IPS DF 6.9 (cell line): ENCODE results near the gene DERL3.
A peak's percentile ranks its signal among the peaks of the same experiment; 100 is the strongest.

Experiments used
- DNase-seq: peaks from one replicate; pipeline ENCODE4 v3.0.0-alpha.2; 2013; ENCODE audit warnings: low read depth, low spot score
- H3K27ac ChIP-seq: one replicate; pipeline ENCODE4 v1.5.1; 2013; ENCODE audit warnings: low read length, control low read depth
- H3K27me3 ChIP-seq: 2 replicates; pipeline ENCODE4 v1.6.1; 2013; ENCODE audit warnings: mild to moderate bottlenecking, low read length; ENCODE audit not compliant: control insufficient read depth, insufficient read depth
- H3K36me3 ChIP-seq: 2 replicates; pipeline ENCODE4 v1.6.1; 2013; ENCODE audit warnings: low read length; ENCODE audit not compliant: control insufficient read depth, insufficient read depth
- H3K4me1 ChIP-seq: 2 replicates; pipeline ENCODE4 v1.6.1; 2013; ENCODE audit warnings: low read length; ENCODE audit not compliant: control insufficient read depth, insufficient read depth
- H3K4me3 ChIP-seq: 2 replicates; pipeline ENCODE4 v1.5.1; 2013; ENCODE audit warnings: mild to moderate bottlenecking, low read length
- H3K9me3 ChIP-seq: 2 replicates; pipeline ENCODE4 v1.6.1; 2013; ENCODE audit warnings: low read length, inconsistent platforms; ENCODE audit not compliant: control insufficient read depth, insufficient read depth
- WGBS: extraction: QIAGEN DNeasy Blood & Tissue Kit; methylation state at CpG from one replicate; pipeline ENCODE4 v1.1.7; 2013; ENCODE audit warnings: mixed read lengths, missing lambda C conversion rate; ENCODE audit not compliant: insufficient read length, insufficient coverage; 5-methylcytosine and 5-hydroxymethylcytosine counted together

DERL3 gene

DNA sequence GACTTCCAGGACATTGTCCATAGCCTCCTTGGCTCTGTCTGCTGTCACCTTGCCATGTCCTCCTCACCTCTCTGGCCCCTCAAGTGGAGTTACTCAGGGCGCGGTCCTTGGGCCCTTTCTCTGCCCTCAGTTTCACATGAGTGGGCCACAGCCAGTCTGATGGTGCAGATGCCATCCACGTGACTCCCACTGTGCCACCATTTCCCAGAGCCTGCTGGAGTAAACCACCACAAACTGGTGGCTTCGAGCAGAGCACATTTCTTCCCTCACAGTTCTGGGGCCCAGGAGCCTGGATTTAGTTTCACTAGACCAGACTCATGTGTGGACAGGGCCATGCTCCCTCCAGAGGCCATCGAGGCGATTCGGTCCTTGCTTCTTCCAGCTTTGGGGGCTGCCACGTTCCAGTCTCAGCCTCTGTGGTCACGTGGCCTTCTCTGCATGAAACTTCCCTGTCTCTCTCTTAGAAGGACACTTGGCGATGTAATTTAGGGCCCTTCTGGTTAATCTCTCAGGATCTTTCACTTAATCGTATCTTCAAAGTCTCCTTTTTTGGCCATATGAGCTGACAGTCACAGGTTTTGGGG is 37.5 kb downstream of the DERL3 start:
- no peaks in the 10 kb centered on the region for H3K27me3 ChIP-seq
- H3K27ac ChIP-seq, result no peak overlapping the region
- no peak for DNase-seq
- H3K4me3 ChIP-seq, result no peak overlapping the region
- H3K4me1 ChIP-seq, result no peaks in the 10 kb centered on the region
- WGBS, result no CpG with 5 or more reads among the region's 11 CpGs
- no peaks in the 10 kb centered on the region for H3K9me3 ChIP-seq
- H3K36me3 ChIP-seq, result peaks cover 41% of the 10 kb centered on the region

DNA sequence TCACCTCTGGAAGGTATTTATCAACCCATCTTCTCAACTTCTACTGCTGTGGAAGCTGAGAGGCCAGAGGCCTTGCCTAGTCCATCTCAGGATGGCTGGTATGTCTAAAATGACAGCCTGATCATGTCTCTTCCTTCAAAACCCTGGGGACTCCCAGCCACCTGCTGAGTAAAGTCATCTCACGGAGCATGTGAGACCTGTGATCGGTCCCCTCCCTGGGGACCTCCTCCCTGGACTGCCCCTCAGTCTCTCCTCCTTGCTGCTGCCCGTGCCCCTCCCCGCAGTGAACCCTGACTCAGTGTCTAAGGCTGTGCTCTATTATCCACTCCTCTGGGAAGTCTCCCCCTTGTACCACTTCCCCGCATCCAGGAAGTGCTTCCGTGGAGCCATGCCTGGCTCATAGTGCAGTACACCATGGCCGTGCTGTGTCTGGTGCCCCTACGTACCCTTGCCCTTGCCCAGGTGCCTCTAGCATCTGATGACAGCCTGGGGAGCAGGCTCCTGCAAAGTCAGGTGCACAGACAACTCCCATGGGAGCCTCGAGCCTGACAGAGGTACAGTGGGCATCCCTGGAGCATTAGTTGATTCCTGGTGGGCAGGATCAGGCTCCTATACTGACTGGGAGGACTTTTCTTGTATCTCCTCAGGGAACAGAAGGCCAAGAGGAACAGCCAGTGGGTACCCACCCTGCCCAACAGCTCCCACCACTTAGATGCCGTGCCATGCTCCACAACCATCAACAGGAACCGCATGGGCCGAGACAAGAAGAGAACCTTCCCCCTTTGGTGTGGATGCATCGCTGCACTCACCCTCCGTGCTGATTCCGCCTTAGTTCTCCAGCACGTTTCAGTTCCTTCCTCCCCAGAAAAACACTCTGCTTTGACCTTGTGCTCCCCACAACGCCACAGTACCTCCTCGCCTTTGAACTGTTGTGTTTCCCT is 38.2 kb downstream of the DERL3 start:
- no peak for DNase-seq
- no CpG with 5 or more reads among the region's 18 CpGs for WGBS
- Histone ChIP-seq H3K27ac (no peak overlapping the region), H3K27me3 (no peaks in the 10 kb centered on the region), H3K9me3 (no peaks in the 10 kb centered on the region), H3K36me3 (peaks cover 41% of the 10 kb centered on the region), H3K4me1 (no peaks in the 10 kb centered on the region), H3K4me3 (no peak overlapping the region)

DNA sequence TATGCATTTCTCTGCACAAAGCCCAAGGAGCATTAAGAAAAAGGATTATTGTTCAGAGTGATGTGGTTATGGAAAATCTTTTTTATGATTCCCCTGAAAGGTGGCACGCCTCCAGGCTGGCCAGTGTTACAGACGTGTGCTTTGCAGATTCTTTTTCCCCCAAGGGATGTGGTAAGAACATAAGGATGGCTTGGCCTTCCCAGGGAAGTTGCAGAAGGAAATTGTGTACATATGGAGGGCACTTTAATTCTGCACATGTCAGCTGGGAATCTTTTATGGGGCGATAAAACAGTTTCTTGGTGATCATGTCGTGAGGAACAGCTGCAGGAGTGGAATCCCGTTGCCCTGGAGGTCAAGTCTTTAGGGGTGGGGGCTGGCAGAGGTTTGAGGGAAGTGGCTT is 42.3 kb downstream of the DERL3 start:
- no peak for DNase-seq
- Histone ChIP-seq H3K4me1 (no peaks in the 10 kb centered on the region), H3K36me3 (peaks cover 33% of the 10 kb centered on the region), H3K27ac (no peak overlapping the region), H3K9me3 (no peaks in the 10 kb centered on the region), H3K27me3 (no peaks in the 10 kb centered on the region), H3K4me3 (no peak overlapping the region)
- no CpG with 5 or more reads among the region's 5 CpGs for WGBS

DNA sequence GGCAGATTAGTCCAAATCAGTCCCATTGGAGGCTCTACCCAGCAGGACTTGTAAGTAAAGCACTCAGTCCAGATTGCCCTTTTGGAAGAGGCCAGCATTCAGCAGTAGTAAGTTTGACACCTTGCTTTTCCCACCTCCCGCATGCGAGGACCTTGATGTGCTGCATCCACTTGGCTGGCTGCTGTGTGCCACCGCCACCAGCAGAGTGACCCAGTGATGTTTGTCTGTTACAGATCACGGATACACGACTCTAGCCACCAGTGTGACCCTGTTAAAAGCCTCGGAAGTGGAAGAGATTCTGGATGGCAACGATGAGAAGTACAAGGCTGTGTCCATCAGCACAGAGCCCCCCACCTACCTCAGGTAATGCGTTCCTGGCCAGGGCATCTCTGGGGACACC is 45.5 kb downstream of the DERL3 start:
- Histone ChIP-seq H3K4me1 (no peaks in the 10 kb centered on the region; the same call in 1 of the 2 replicates), H3K27ac (no peak overlapping the region), H3K36me3 (peaks cover 17% of the 10 kb centered on the region), H3K9me3 (no peaks in the 10 kb centered on the region), H3K4me3 (no peak overlapping the region), H3K27me3 (no peaks in the 10 kb centered on the region)
- DNase-seq, result no peak
- no CpG with 5 or more reads among the region's 8 CpGs for WGBS

DNA sequence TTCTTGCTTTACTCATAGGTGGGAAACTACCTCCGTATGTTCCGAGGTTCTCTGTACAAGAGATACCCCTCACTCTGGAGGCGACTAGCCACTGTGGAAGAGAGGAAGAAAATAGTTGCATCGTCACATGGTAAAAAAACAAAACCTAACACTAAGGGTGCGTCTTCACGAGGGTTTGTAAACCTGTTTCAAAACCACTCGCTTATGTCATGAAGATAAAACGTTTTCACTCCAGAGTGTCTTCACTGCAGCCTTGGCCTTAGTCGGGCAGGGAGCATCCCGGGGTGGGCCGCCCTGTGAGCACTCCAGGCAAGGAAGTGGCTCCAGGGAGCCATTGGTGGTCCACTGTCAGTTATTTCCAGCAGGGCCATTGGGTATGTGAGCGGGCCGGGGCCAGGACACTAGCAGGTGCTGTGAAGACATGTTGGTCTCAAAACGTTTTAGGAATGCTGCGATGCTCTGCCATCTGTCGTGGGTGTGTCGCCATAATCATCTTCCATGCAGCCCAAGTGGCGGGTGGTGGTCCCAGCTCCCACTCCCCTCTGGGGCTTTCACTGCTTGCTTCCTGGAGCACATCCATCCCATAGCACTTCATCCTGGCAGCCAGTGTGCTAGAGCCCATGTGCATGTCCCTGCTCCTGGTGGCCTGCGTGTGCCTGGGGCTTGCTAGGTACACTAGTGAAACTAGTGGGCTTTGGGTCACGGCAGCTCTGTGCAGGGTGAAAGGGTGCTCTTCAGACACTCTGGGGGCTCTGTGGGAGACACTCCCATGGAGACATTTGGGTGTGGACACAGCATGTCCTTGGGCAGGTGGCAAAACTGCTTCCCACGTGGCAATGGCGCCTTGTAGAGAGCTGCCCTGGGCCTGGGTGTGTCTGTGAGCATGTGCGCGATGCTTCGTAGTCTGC is 46.8 kb downstream of the DERL3 start:
- Histone ChIP-seq H3K27me3 (no peaks in the 10 kb centered on the region), H3K27ac (no peak overlapping the region), H3K4me3 (no peak overlapping the region), H3K4me1 (no peaks in the 10 kb centered on the region; the same call in 1 of the 2 replicates), H3K36me3 (peaks cover 14% of the 10 kb centered on the region), H3K9me3 (no peaks in the 10 kb centered on the region)
- WGBS, result no CpG with 5 or more reads among the region's 25 CpGs
- no peak for DNase-seq

DNA sequence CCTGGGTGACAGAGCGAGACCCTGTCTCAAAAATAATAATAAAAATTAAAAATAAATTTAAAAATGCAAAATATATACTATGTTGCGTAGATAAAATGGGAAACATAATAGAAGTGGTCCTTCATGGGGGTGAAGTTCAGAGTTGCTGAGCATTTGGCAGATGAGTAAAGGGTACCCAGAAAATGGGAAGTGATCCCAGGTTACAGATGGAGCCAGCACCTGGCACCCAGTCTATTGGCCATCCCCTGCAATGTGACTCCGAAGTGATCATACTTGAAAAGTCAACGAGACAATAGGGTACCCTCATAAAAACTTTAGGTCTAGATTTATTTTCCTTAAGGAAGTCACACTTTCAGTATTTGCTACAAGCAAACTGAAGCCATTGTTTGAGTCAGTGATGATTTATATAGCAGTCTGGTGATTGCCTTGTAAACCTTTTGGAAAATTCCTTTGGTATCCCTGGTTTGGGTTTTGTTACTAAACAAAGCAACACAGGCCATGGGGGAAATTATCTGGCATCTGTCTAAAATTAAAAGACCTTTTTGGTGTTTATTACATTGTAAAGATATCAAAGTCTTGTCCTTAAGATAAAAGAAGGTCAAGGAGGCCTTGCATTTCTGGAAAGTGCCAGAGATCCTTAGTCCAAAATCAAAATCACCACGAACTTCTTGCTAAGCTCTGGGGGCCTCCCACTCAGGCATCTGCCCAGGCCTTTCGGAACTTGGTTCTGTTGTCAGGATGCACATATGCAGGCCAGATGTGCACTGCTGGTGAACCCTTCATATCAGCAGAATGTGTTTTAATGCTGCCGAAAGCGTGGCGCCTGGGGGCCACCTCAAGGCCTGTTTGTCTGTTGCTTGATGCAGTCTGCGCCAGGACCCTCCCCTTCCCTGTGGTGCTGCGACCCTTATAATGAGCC is 47.7 kb downstream of the DERL3 start:
- Histone ChIP-seq H3K27ac (no peak overlapping the region), H3K36me3 (peaks cover 11% of the 10 kb centered on the region), H3K27me3 (no peaks in the 10 kb centered on the region), H3K4me3 (no peak overlapping the region), H3K9me3 (no peaks in the 10 kb centered on the region), H3K4me1 (no peaks in the 10 kb centered on the region; the same call in 1 of the 2 replicates)
- WGBS, result no CpG with 5 or more reads among the region's 11 CpGs
- no peak for DNase-seq

DNA sequence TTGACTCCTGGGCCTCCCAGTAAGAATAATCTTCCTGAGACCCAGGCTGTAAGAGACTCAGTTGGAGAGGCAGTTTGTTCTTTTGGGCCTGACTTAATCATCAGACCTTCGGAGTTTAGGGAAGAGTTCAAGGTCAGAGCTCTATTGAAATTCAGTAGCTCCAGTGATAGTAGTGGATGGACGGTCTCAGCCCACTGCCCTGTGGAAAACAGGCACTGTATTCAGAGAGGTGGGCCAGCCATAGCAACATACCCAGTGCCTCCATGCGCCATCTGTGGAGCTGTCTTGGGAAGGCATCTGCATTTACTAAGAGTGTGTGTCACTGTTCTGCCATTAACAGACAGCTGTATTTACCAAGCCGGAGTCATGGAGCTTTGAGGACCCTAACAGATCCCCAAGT is 49.2 kb downstream of the DERL3 start:
- no peaks in the 10 kb centered on the region for H3K9me3 ChIP-seq
- H3K27me3 ChIP-seq, result no peaks in the 10 kb centered on the region
- no peak for DNase-seq
- no peak overlapping the region for H3K4me3 ChIP-seq
- no peaks in the 10 kb centered on the region; the same call in 1 of the 2 replicates for H3K4me1 ChIP-seq
- H3K36me3 ChIP-seq, result peaks cover 9% of the 10 kb centered on the region
- WGBS, result no CpG with 5 or more reads among the region's 4 CpGs
- no peak overlapping the region for H3K27ac ChIP-seq

DNA sequence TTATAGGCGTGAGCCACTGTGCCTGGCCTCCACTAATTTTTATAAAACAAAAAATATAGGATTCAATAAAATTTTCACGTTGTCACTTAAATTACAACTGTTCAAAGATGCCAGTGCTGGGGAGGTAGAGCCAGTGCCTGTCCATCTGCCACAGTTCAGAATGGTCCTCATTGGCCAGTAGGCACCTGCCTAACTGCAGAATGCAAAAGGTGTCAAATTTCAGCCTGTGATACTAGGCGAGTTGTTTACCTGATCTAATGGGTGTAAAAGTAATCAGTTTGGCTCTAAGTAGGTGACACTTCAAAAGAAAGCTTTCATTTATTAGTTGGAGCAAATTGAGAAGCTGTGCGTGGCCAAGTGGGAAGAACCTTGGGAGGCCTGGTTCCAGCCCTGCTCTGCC is 49.7 kb downstream of the DERL3 start:
- no peak for DNase-seq
- Histone ChIP-seq H3K27ac (no peak overlapping the region), H3K36me3 (peaks cover 9% of the 10 kb centered on the region)

DNA sequence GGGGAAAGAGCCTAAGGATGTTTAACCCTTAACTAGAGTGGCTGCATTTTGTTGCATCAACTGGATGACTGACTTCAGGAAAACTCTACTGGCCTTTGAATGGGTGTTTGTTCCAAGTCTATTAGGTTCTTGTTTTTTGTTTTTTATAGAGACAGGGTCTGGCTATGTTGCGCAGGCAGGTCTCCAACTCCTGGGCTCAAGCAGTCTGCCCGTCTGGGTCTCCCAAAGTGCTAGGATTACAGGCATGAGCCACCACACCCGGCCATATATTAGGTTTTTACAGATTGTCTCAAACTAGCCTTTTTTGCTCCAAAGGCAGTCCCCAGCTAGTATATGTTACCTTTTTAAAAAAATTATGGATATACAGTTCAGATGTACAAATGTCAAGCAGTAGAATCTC is 50.9 kb downstream of the DERL3 start:
- Histone ChIP-seq H3K4me1 (no peaks in the 10 kb centered on the region; the same call in 1 of the 2 replicates), H3K27ac (no peak overlapping the region)

More for the DNA sequence above, 49.7 kb downstream of the DERL3 start:
- no peak overlapping the region for H3K4me3 ChIP-seq
- no peaks in the 10 kb centered on the region; the same call in 1 of the 2 replicates for H3K4me1 ChIP-seq
- no peaks in the 10 kb centered on the region for H3K9me3 ChIP-seq
- H3K27me3 ChIP-seq, result no peaks in the 10 kb centered on the region
- WGBS, result no CpG with 5 or more reads among the region's 4 CpGs

More for the DNA sequence above, 50.9 kb downstream of the DERL3 start:
- DNase-seq, result no peak
- no peaks in the 10 kb centered on the region for H3K9me3 ChIP-seq
- no CpG with 5 or more reads among the region's 3 CpGs for WGBS
- H3K27me3 ChIP-seq, result no peaks in the 10 kb centered on the region
- peak overlapping the region; percentile 86; the same call in 1 of the 2 replicates for H3K4me3 ChIP-seq
- H3K36me3 ChIP-seq, result peaks cover 4% of the 10 kb centered on the region; the same call in 1 of the 2 replicates
